ENCODE measurements around the gene FAM13B. TPM values are rescaled to one million over a fixed set of nuclear protein-coding genes. Genes with fewer than 3 reads are reported as not detected.

FAM13B gene
- total and polyA plus RNA-seq, 2 of the 8 experiments (the other 6 are each of a cell fraction or from before 2014, with no cell fraction given): 6.4 to 17.0 TPM

DNA sequence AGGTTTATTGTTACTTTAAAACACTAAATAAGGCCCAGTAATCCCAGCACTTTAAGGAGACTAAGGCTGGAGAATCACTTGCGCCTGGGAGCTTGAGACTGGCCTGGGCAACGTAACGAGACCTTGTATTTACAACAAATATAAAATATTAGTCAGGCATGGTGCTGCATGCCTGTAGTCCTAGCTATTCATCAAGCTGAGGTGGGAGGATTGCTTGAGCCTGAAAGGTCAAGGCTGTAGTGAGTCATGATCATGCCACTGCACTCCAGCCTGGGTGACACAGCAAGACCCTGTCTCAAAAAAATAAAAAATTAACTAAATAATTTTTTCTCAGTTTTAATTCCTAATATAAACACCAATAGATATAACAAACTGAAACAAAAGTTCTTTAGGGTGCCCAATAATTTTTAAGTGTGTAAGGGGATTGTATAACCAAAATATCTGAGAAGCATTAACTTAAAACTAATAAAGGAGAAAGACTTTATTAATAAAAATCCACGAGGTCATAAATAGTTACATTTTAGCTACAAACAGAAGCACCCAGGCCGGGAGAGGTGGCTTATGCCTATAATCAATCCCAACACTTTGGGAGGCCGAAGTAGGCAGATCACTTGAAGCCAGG lies 32.7 kb downstream of the FAM13B start:
- Histone ChIP-seq H3K36me3 (ENCODE audit: control insufficient read depth in 2 of 4, insufficient read depth in 4 of 4, low read length in 3 of 4) (peaks cover 0 to 15% (median 6%) of the 10 kb centered on the region in 4 experiments; a peak in 5 of 8 replicates), H3K23ac (ENCODE audit: insufficient read length) (no peak overlapping the region), H3K18ac (ENCODE audit: extremely low read depth, low read length) (no peak overlapping the region), H3K79me1 (ENCODE audit: low read depth, low read length) (no peaks in the 10 kb centered on the region; the same call in 1 of the 2 replicates), H3K23me2 (ENCODE audit: low read depth, low read length) (no peaks in the 10 kb centered on the region), H3K4ac (replicated peaks; ENCODE audit: insufficient read length, low read depth, low read length) (no peak overlapping the region), H3K14ac (ENCODE audit: insufficient read length) (no peak overlapping the region), H3K27ac (ENCODE audit: low read depth, low read length) (no peak overlapping the region), H2AFZ (ENCODE audit: low read length) (no peak overlapping the region), H2BK20ac (ENCODE audit: low read length) (no peak overlapping the region), H3K4me1 (replicated peaks in 1 of 4; ENCODE audit: control insufficient read depth in 3 of 4, insufficient read depth in 4 of 4, low read length in 3 of 4) (no peaks in the 10 kb centered on the region), H4K91ac (replicated peaks; ENCODE audit: insufficient read length, low read length) (no peak overlapping the region), H3K79me2 (ENCODE audit: control insufficient read depth in 1 of 2, insufficient read depth in 2 of 2, low read length in 2 of 2) (peaks cover 0 to 24% of the 10 kb centered on the region in 2 experiments; a peak in 2 of 4 replicates), H3K27me3 (replicated peaks in 1 of 4; ENCODE audit: control insufficient read depth in 3 of 4, extremely low read depth in 1 of 4, insufficient read depth in 3 of 4, low read length in 3 of 4) (no peaks in the 10 kb centered on the region), H3K4me2 (ENCODE audit: insufficient read depth in 1 of 2, low read depth in 2 of 2, low read length in 2 of 2) (no peak overlapping the region), H4K8ac (ENCODE audit: extremely low read depth, insufficient read depth, low read length) (no peak overlapping the region), H2AK5ac (ENCODE audit: low read depth, low read length) (no peak overlapping the region), H3K9me3 (ENCODE audit: insufficient read depth in 2 of 2, low read depth in 1 of 2, low read length in 1 of 2) (no peaks in the 10 kb centered on the region), H2BK120ac (replicated peaks; ENCODE audit: low read depth, low read length) (no peak overlapping the region), H2BK12ac (ENCODE audit: low read depth, low read length) (no peak overlapping the region), H3K9ac (replicated peaks in 1 of 4; ENCODE audit: extremely low read depth in 1 of 4, low read depth in 3 of 4, low read length in 3 of 4) (no peak overlapping the region), H3K56ac (replicated peaks; ENCODE audit: insufficient read length, low read depth, low read length) (no peak overlapping the region), H4K5ac (ENCODE audit: insufficient read length, low read depth, low read length) (no peak overlapping the region), H2BK15ac (ENCODE audit: low read length) (no peak overlapping the region), H4K20me1 (replicated peaks in 1 of 2; ENCODE audit: control insufficient read depth in 1 of 2, insufficient read depth in 2 of 2, low read length in 2 of 2) (peaks cover 0 to 3% of the 10 kb centered on the region in 2 experiments), H2BK5ac (ENCODE audit: low read depth, low read length) (no peak overlapping the region), H3K4me3 (ENCODE audit: extremely low read depth in 1 of 4, insufficient read depth in 2 of 4, low read depth in 3 of 4, low read length in 4 of 4) (no peak overlapping the region)
- ChIA-PET POLR2A (ENCODE audit: partially characterized antibody) (no interaction called here), CTCF (ENCODE audit: partially characterized antibody) (interaction anchor here (1.0 kb wide), 1 partner anchor 137 kb away, joined by 3 read pairs; no protein-coding TSS in a partner anchor)
- DNase-seq (ENCODE audit: low read depth in 1 of 2, low spot score in 2 of 2) (no peak), FAIRE-seq (no peak)
- WGBS, 2 experiments (ENCODE audit: extremely low coverage in 1 of 2, insufficient coverage in 1 of 2, insufficient read length in 1 of 2, insufficient replicate concordance in 2 of 2, low coverage in 1 of 2, low lambda C conversion rate in 2 of 2, missing lambda C conversion rate in 1 of 2): 93% methylated on average over 6 of the region's 6 CpGs; no CpG with 5 or more reads in 1 of the 2 experiments
- TF ChIP-seq, protein P1, sequence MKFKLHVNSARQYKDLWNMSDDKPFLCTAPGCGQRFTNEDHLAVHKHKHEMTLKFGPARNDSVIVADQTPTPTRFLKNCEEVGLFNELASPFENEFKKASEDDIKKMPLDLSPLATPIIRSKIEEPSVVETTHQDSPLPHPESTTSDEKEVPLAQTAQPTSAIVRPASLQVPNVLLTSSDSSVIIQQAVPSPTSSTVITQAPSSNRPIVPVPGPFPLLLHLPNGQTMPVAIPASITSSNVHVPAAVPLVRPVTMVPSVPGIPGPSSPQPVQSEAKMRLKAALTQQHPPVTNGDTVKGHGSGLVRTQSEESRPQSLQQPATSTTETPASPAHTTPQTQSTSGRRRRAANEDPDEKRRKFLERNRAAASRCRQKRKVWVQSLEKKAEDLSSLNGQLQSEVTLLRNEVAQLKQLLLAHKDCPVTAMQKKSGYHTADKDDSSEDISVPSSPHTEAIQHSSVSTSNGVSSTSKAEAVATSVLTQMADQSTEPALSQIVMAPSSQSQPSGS (IDR thresholded peaks at IDR 0.05; ENCODE audit: low read length): no peak

Measured in H1 (cell line).